ENCODE measurements around the gene RNU2-1. TPM values are rescaled to one million over a fixed set of nuclear protein-coding genes. Genes with fewer than 3 reads are reported as not detected.

RNU2-1 gene
- total and polyA plus RNA-seq, 2 of the 13 experiments (the other 11 are each of a cell fraction or from before 2014, with no cell fraction given), result not detected

GRCh38 chr17:43211480-43212402 is 22.0 kb downstream of the RNU2-1 start, which contains the start of gene TMEM106A (continued):
- TF ChIP-seq, protein P1, sequence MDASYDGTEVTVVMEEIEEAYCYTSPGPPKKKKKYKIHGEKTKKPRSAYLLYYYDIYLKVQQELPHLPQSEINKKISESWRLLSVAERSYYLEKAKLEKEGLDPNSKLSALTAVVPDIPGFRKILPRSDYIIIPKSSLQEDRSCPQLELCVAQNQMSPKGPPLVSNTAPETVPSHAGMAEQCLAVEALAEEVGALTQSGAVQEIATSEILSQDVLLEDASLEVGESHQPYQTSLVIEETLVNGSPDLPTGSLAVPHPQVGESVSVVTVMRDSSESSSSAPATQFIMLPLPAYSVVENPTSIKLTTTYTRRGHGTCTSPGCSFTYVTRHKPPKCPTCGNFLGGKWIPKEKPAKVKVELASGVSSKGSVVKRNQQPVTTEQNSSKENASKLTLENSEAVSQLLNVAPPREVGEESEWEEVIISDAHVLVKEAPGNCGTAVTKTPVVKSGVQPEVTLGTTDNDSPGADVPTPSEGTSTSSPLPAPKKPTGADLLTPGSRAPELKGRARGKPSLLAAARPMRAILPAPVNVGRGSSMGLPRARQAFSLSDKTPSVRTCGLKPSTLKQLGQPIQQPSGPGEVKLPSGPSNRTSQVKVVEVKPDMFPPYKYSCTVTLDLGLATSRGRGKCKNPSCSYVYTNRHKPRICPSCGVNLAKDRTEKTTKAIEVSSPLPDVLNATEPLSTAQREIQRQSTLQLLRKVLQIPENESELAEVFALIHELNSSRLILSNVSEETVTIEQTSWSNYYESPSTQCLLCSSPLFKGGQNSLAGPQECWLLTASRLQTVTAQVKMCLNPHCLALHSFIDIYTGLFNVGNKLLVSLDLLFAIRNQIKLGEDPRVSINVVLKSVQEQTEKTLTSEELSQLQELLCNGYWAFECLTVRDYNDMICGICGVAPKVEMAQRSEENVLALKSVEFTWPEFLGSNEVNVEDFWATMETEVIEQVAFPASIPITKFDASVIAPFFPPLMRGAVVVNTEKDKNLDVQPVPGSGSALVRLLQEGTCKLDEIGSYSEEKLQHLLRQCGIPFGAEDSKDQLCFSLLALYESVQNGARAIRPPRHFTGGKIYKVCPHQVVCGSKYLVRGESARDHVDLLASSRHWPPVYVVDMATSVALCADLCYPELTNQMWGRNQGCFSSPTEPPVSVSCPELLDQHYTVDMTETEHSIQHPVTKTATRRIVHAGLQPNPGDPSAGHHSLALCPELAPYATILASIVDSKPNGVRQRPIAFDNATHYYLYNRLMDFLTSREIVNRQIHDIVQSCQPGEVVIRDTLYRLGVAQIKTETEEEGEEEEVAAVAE (CRISPR knock-in tag; IDR thresholded peaks at IDR 0.05; ENCODE audit: borderline replicate concordance), result no peak
- TF ChIP-seq ZMYM2 (CRISPR knock-in tag; IDR thresholded peaks at IDR 0.05) (no peak), KDM5A (IDR thresholded peaks at IDR 0.05; ENCODE audit: borderline replicate concordance, low read length) (no peak), ZNF816 (CRISPR knock-in tag; IDR thresholded peaks at IDR 0.05; ENCODE audit: borderline replicate concordance) (no peak), ZNF644 (CRISPR knock-in tag; IDR thresholded peaks at IDR 0.05; ENCODE audit: low read depth) (no peak), ZFP36L1 (CRISPR knock-in tag; IDR thresholded peaks at IDR 0.05) (no peak), JUN (CRISPR knock-in tag; IDR thresholded peaks at IDR 0.05) (no peak), ZKSCAN5 (CRISPR knock-in tag; IDR thresholded peaks at IDR 0.05) (no peak), ELF1 (CRISPR knock-in tag; IDR thresholded peaks at IDR 0.05) (peak; percentile 51), HDAC2 (CRISPR knock-in tag; IDR thresholded peaks at IDR 0.05) (no peak), ZZZ3 (CRISPR knock-in tag; IDR thresholded peaks at IDR 0.05; ENCODE audit: borderline replicate concordance) (no peak), SP5 (CRISPR knock-in tag; IDR thresholded peaks at IDR 0.05; ENCODE audit: borderline replicate concordance, low read depth) (peak; percentile 39; the same call in 1 of the 2 replicates), ZNF678 (CRISPR knock-in tag; IDR thresholded peaks at IDR 0.05) (no peak), ZBTB8A (CRISPR knock-in tag; IDR thresholded peaks at IDR 0.05; ENCODE audit: borderline replicate concordance, low read depth) (no peak), SETDB1 (CRISPR knock-in tag; IDR thresholded peaks at IDR 0.05; ENCODE audit: borderline replicate concordance) (no peak), HOXA7 (CRISPR knock-in tag; IDR thresholded peaks at IDR 0.05) (no peak)
- TF ChIP-seq, protein P2, sequence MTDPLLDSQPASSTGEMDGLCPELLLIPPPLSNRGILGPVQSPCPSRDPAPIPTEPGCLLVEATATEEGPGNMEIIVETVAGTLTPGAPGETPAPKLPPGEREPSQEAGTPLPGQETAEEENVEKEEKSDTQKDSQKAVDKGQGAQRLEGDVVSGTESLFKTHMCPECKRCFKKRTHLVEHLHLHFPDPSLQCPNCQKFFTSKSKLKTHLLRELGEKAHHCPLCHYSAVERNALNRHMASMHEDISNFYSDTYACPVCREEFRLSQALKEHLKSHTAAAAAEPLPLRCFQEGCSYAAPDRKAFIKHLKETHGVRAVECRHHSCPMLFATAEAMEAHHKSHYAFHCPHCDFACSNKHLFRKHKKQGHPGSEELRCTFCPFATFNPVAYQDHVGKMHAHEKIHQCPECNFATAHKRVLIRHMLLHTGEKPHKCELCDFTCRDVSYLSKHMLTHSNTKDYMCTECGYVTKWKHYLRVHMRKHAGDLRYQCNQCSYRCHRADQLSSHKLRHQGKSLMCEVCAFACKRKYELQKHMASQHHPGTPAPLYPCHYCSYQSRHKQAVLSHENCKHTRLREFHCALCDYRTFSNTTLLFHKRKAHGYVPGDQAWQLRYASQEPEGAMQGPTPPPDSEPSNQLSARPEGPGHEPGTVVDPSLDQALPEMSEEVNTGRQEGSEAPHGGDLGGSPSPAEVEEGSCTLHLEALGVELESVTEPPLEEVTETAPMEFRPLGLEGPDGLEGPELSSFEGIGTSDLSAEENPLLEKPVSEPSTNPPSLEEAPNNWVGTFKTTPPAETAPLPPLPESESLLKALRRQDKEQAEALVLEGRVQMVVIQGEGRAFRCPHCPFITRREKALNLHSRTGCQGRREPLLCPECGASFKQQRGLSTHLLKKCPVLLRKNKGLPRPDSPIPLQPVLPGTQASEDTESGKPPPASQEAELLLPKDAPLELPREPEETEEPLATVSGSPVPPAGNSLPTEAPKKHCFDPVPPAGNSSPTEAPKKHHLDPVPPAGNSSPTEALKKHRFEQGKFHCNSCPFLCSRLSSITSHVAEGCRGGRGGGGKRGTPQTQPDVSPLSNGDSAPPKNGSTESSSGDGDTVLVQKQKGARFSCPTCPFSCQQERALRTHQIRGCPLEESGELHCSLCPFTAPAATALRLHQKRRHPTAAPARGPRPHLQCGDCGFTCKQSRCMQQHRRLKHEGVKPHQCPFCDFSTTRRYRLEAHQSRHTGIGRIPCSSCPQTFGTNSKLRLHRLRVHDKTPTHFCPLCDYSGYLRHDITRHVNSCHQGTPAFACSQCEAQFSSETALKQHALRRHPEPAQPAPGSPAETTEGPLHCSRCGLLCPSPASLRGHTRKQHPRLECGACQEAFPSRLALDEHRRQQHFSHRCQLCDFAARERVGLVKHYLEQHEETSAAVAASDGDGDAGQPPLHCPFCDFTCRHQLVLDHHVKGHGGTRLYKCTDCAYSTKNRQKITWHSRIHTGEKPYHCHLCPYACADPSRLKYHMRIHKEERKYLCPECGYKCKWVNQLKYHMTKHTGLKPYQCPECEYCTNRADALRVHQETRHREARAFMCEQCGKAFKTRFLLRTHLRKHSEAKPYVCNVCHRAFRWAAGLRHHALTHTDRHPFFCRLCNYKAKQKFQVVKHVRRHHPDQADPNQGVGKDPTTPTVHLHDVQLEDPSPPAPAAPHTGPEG (CRISPR knock-in tag; IDR thresholded peaks at IDR 0.05), result peak; percentile 80
- TF ChIP-seq, protein P3, sequence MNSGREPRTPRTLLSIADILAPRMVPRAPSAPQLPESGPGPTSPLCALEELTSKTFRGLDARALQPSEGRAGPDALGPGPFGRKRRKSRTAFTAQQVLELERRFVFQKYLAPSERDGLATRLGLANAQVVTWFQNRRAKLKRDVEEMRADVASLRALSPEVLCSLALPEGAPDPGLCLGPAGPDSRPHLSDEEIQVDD (CRISPR knock-in tag; IDR thresholded peaks at IDR 0.05; ENCODE audit: borderline replicate concordance), result no peak
